SK-N-MC (cell line): ENCODE measurements around the gene MAGED4.

Source experiments
- EZH2 ChIP-seq: fragments of 200-600 bp; sonication (generic); IDR thresholded peaks from one replicate; pipeline ENCODE4 v1.6.1; 2017; ENCODE audit warnings: antibody characterized with exemption
- POLR2AphosphoS5 ChIP-seq: IDR thresholded peaks from 2 replicates; pipeline ENCODE4 v1.6.1; 2012; ENCODE audit warnings: mild to moderate bottlenecking, low read depth, low read length, borderline replicate concordance

GRCh38 chrX:52216541-52216940, 31.9 kb downstream of the MAGED4 start:
- no peak for TF ChIP-seq POLR2AphosphoS5
- no peak for TF ChIP-seq EZH2
